Ovary (tissue), 3 donors: Measurements from ENCODE around the gene LRIG1.

Source experiments
- CTCF ChIP-seq, 3 donors: fragments of 450-650 bp in 2 of 3; fragments of 200-600 bp in 1 of 3; IDR thresholded peaks; one replicate each; pipeline versions ENCODE4 v1.5.1 to v1.8.0; 2016 to 2022; ENCODE audit warnings: antibody characterized with exemption in 3 of 3, mild to moderate bottlenecking in 1 of 3
- POLR2A ChIP-seq: fragments of 450-650 bp; IDR thresholded peaks from one replicate; pipeline ENCODE4 v1.6.1; 2017; ENCODE audit warnings: antibody characterized with exemption, mild to moderate bottlenecking, moderate library complexity
- donor health status: DM: no; HTN: no; CAD: no.

GRCh38 chr3:66434726-66435125 lies 66.1 kb downstream of the LRIG1 start:
- TF ChIP-seq CTCF (IDR thresholded peaks at IDR 0.05) (no peak), POLR2A (no peak)
